VCaP (cell line): ENCODE measurements around the gene KRT71.

Source experiments
- H3K27ac ChIP-seq: fragments of 450-650 bp; 2 replicates; pipeline ENCODE4 v1.5.1; 2017
- CTCF ChIP-seq: fragments of 450-650 bp; conservative IDR thresholded peaks from 2 replicates; pipeline ENCODE4 v1.5.1; 2017; ENCODE audit warnings: mild to moderate bottlenecking, moderate library complexity

KRT71 gene

GRCh38 chr12:52551216-52551865, 1.6 kb downstream of the KRT71 start:
- no peak for TF ChIP-seq CTCF
- no peak overlapping the region for H3K27ac ChIP-seq

- no peak overlapping the region for H3K27ac ChIP-seq
- TF ChIP-seq CTCF: no peak
Measured at GRCh38 chr12:52546126-52546525, 6.8 kb downstream of the KRT71 start.

- H3K27ac ChIP-seq: no peak overlapping the region
- no peak for TF ChIP-seq CTCF
Measured at GRCh38 chr12:52543985-52544883, 8.7 kb downstream of the KRT71 start.

- no peak overlapping the region for H3K27ac ChIP-seq
- TF ChIP-seq CTCF: no peak
Measured at GRCh38 chr12:52542785-52543318, 10.1 kb downstream of the KRT71 start.

- H3K27ac ChIP-seq: no peak overlapping the region
- TF ChIP-seq CTCF: no peak
Measured at GRCh38 chr12:52542157-52542556, 10.8 kb downstream of the KRT71 start.

GRCh38 chr12:52541709-52542108, 11.2 kb downstream of the KRT71 start:
- TF ChIP-seq CTCF: no peak
- no peak overlapping the region for H3K27ac ChIP-seq

GRCh38 chr12:52540531-52540930, 12.4 kb downstream of the KRT71 start:
- no peak for TF ChIP-seq CTCF
- H3K27ac ChIP-seq: no peak overlapping the region
